ENCODE measurements around the gene FBXO31. TPM values are rescaled to one million over a fixed set of nuclear protein-coding genes. Genes with fewer than 3 reads are reported as not detected.

Gene FBXO31
- total RNA-seq, 4 donors from 2014 or later = 156 to 264 (median 201) TPM

DNA sequence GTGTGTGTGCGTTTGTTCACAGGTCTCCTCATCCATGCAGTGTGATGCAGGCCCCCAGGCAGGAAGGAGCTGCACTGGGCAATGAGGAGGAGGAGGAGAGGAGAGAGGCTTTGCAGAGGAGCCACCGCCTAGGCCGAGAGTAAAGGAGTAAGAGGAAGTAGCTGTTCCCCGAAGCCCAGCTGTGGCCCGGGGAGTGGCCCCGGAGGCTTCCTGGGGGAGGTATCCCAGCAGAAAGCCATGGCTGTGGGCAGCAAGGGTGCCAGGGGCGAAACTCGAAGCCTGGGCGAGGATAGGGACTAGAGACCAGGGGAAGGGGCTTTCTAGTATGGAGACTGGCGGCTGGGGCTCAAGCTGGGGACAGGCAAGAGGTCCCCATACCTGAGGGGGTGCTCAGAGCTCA lies 78.6 kb downstream of the FBXO31 start:
- ATAC-seq (no peak), DNase-seq (no peak)
- TF ChIP-seq CTCF (IDR thresholded peaks at IDR 0.05 in 4 of 5, conservative IDR thresholded peaks at IDR 0.05 in 1 of 5) (no peak), POLR2A (IDR thresholded peaks at IDR 0.05) (no peak)
- Histone ChIP-seq H3K4me3 (no peak overlapping the region), H3K36me3 (peaks cover 0 to 6% of the 10 kb centered on the region in 2 donors), H3K9me3 (no peaks in the 10 kb centered on the region), H3K4me1 (no peaks in the 10 kb centered on the region), H3K27me3 (no peaks in the 10 kb centered on the region), H3K27ac (no peak overlapping the region)
- in situ Hi-C loops (cut with MboI; ENCODE audit: low sequenced_read_pairs in 4 of 4) = no loop called here
- intact Hi-C loops (cut with DNase I; ENCODE audit: low total_unique reads) = no loop called here

DNA sequence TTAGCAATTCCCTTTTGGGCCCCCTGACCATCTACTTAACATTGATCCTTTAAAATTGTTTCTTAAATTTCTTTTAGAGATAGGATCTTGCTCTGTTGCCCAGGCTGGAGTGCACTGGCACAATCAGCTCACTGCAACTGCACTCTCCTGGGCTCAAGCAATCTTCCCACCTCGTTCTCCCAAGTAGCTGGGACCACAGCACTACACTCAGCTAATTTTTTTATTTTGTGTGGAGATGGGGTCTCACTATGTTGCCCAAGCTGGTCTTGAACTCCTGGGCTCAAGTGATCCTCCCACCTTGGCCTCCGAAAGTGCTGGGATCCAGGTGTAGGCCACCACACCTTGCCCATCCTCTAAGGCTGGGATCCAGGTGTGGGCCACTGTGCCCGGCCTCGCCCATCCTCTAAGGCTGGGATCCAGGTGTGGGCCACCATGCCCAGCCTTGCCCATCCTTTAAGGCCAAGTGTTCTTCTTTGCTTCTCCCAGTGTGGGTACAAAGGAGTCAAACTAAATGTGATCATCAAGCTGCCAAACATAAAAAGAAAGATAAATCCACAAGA lies 79.5 kb downstream of the FBXO31 start:
- Histone ChIP-seq H3K27me3 (no peaks in the 10 kb centered on the region), H3K36me3 (peaks cover 0 to 6% of the 10 kb centered on the region in 2 donors), H3K27ac (no peak overlapping the region), H3K4me1 (no peaks in the 10 kb centered on the region), H3K4me3 (no peak overlapping the region), H3K9me3 (no peaks in the 10 kb centered on the region)
- in situ Hi-C loops (cut with MboI; ENCODE audit: low sequenced_read_pairs in 4 of 4) = no loop called here
- ATAC-seq (no peak), DNase-seq (no peak)
- no peak for TF ChIP-seq CTCF (IDR thresholded peaks at IDR 0.05 in 4 of 5, conservative IDR thresholded peaks at IDR 0.05 in 1 of 5)
- TF ChIP-seq POLR2A (IDR thresholded peaks at IDR 0.05) = no peak
- intact Hi-C loops (cut with DNase I; ENCODE audit: low total_unique reads) = no loop called here

DNA sequence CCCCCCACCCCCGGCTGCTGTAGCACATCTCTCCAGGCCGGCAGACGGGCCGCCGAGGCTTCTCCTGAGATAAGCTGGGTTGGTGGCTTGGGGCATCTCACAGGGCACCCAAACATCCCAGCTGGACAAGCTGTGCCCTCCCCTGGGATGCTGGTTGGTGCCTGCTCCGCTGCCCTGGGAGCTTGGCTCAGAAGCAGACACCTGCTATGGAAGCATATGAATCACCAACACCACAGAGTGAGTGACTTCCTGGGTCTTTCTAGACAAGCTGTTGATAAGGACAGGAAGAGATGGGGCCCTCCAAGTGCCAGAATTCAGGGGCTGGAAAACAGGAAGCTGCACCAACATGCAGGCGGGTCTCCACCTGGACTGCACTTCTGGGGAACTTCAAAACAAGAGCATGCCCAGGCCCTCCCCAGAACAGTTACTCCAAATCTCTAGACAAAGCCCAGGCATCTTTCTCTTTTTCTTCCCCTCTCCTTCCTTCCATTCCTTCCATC lies 80.1 kb downstream of the FBXO31 start:
- no peak overlapping the region for H3K4me3 ChIP-seq
- ATAC-seq (no peak), DNase-seq (no peak)
- no peaks in the 10 kb centered on the region for H3K27me3 ChIP-seq
- intact Hi-C loops (cut with DNase I; ENCODE audit: low total_unique reads) = no loop called here
- no peaks in the 10 kb centered on the region for H3K9me3 ChIP-seq
- TF ChIP-seq CTCF (IDR thresholded peaks at IDR 0.05 in 4 of 5, conservative IDR thresholded peaks at IDR 0.05 in 1 of 5) (no peak), POLR2A (IDR thresholded peaks at IDR 0.05) (no peak)
- in situ Hi-C loops (cut with MboI; ENCODE audit: low sequenced_read_pairs in 4 of 4) = no loop called here
- peaks cover 0 to 6% of the 10 kb centered on the region in 2 donors for H3K36me3 ChIP-seq
- no peaks in the 10 kb centered on the region for H3K4me1 ChIP-seq
- H3K27ac ChIP-seq = no peak overlapping the region

GRCh38 chr16:87298857-87299465 lies 84.6 kb downstream of the FBXO31 start:
- Histone ChIP-seq H3K27me3 (no peaks in the 10 kb centered on the region), H3K4me3 (no peak overlapping the region), H3K27ac (no peak overlapping the region), H3K4me1 (no peaks in the 10 kb centered on the region), H3K36me3 (peaks cover 0 to 6% of the 10 kb centered on the region in 2 donors), H3K9me3 (no peaks in the 10 kb centered on the region)
- no peak for DNase-seq
- in situ Hi-C loops (cut with MboI; ENCODE audit: low sequenced_read_pairs in 4 of 4) (loop anchor here (25.0 kb wide), 2 partner anchors 237 to 737 kb away; partner anchors contain the start of genes FOXC2 (in 3 of the 4) and MTHFSD (in 3 of the 4)), intact Hi-C loops (cut with DNase I; ENCODE audit: low total_unique reads) (no loop called here)
- TF ChIP-seq POLR2A (IDR thresholded peaks at IDR 0.05) (no peak), CTCF (IDR thresholded peaks at IDR 0.05 in 4 of 5, conservative IDR thresholded peaks at IDR 0.05 in 1 of 5) (no peak)
- ATAC-seq = no peak

Data from gastrocnemius medialis (tissue), 4 donors.